ENCODE results near the gene CCDC184.

CCDC184 gene

DNA sequence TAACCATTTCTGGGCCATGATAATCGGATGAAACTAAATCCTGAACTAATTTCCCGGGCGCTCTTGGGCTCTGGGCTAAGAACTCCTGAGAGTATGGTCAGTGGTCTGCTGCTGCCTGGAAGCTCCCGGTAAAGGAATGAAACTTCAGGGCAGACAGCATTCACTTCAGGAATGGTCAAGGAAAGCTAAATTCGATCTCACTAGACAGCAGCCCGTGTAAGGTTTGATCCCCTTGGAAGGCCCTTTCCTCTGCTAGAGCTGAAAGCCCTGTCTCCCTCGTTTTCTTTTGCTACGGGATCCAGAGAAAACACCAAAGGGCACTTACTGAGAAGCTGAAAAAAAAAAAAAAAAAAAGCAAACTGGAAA lies 26.8 kb upstream of the CCDC184 start:
- TF ChIP-seq CTCF (IDR thresholded peaks at IDR 0.05; ENCODE audit: extremely low read depth, missing control alignments): no peak
- no peak for DNase-seq (ENCODE audit: low spot score)

- TF ChIP-seq CTCF (IDR thresholded peaks at IDR 0.05; ENCODE audit: extremely low read depth, missing control alignments): peak; percentile 20
- peak; percentile 95 for DNase-seq (ENCODE audit: low spot score)
These were observed 26.2 kb upstream of the CCDC184 start, which contains the start of gene ASB8 for GRCh38 chr12:48157018-48157888. Gene ASB8 (minus strand): TSS chr12:48157515. CDS start chr12:48153496, 4,019 bp downstream.

DNA sequence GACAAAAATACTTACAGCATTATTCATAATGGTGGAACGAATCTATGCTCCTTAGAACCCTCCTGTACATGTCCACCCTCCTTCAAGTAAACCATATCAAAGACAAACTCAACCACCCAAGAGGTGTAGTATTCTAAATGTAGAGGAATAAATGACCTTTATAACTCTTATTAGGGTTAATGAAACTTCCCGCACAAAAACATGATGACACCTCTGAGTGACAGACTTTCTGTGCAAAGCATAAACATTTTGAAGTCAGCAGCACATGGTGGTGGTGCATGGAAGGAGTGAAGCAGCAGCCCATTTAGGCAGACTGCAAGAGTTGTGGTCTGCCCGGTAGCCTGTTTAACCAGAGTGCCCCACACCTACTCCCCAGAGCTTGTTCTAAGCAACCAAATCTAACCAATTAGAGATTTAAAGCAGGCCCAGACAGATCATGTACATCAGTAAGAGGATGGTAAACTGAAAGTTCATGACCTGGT lies 25.5 kb upstream of the CCDC184 start:
- DNase-seq (ENCODE audit: low spot score): no peak
- no peak for TF ChIP-seq CTCF (IDR thresholded peaks at IDR 0.05; ENCODE audit: extremely low read depth, missing control alignments)

- TF ChIP-seq CTCF (IDR thresholded peaks at IDR 0.05; ENCODE audit: extremely low read depth, missing control alignments): no peak
- DNase-seq (ENCODE audit: low spot score): no peak
These were observed 23.4 kb upstream of the CCDC184 start for GRCh38 chr12:48160046-48160445.

- TF ChIP-seq CTCF (IDR thresholded peaks at IDR 0.05; ENCODE audit: extremely low read depth, missing control alignments): no peak
- no peak for DNase-seq (ENCODE audit: low spot score)
These were observed 22.6 kb upstream of the CCDC184 start for GRCh38 chr12:48160807-48161206.

DNA sequence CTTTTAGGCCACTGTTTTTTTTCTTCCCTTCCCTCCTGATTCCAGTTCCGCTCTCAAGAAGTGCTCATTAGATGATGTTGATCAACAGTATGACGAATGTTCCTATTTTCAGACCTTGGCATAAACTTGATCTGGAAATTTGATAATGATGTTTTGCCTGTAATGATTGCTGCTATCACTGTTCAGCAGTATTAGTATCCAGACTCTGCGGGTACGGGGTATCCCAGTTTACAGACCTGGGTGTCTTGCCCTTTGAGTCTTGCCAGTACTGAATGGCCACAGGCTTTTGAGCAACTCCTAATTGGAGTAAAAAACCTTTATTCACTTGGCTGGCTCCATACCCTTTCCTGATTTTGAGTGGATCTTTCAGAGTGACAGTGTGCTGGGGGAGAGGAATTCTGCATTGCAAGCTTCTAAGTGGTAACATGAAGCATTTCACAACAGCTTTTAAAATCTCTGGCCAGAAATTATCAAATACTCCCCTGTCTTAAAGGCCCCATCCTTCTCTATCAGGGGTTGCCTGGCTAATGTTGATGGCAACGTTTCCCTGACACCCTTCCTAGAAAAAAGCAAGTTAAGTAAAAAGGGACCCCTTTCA lies 20.2 kb upstream of the CCDC184 start:
- no peak for TF ChIP-seq CTCF (IDR thresholded peaks at IDR 0.05; ENCODE audit: extremely low read depth, missing control alignments)
- DNase-seq (ENCODE audit: low spot score): no peak

DNA sequence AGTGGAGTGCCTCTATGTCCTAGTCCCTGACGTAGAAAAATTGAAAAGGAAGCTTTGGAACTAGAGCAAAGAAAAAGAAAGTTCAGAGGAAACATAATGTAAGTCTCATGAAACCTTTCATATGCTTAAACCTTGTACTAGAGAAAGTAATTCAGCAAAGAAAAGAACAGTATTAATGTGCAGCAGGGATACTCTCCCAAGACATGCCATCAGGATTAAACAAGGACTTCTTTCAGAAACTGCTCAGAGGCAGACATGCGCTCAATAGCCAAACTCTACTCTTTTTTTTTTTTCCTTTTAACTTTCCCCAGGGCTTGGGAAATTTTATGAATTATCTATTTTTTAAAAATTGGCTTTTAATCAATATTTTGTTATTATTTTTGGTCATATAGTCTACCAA lies 19.0 kb upstream of the CCDC184 start:
- TF ChIP-seq CTCF (IDR thresholded peaks at IDR 0.05; ENCODE audit: extremely low read depth, missing control alignments): no peak
- DNase-seq (ENCODE audit: low spot score): no peak
